Smooth muscle cell of the coronary artery (primary cell): Measurements from ENCODE around the gene WBP4. TPM values are rescaled to one million over a fixed set of nuclear protein-coding genes. Genes with fewer than 3 reads are reported as not detected.

ENCODE experiments used
- total RNA-seq: library from RNA; depleted of rRNA; stranded (reverse); fragments of >200 nt; gene quantifications from 2 replicates; pipeline ENCODE4 v1.2.3, GENCODE V29; 2014; ENCODE audit warnings: low replicate concordance

Gene WBP4
- total RNA-seq = 5.4 and 6.2 TPM in 2 replicates

GRCh38 chr13:41061075-41061913 is at the start of gene WBP4:
Gene WBP4 (plus strand): TSS chr13:41061509. CDS start chr13:41061674, 165 bp downstream.

GRCh38 chr13:41019011-41019487 is 42.3 kb upstream of the WBP4 start, which contains the start of gene ELF1:
Gene ELF1 (minus strand): TSS chr13:41019316. CDS start chr13:40982054, 37,262 bp downstream.

GRCh38 chr13:41132512-41133152 is 71.3 kb downstream of the WBP4 start, which contains the start of gene KBTBD6:
Gene KBTBD6 (minus strand): TSS chr13:41132802. CDS start chr13:41132511, 291 bp downstream.

Other genes starting within 250 kb of the WBP4 start
- gene ELF1, start 42.2 kb upstream of the WBP4 start, total RNA-seq = 19.7 and 24.4 TPM in 2 replicates
- gene KBTBD6, start 71.3 kb downstream of the WBP4 start, total RNA-seq = 7.7 and 12.5 TPM in 2 replicates
- 8.2 and 10.1 TPM in 2 replicates for gene KBTBD7, start 133.1 kb downstream of the WBP4 start, total RNA-seq
- gene MTRF1, start 202.1 kb downstream of the WBP4 start, total RNA-seq = 6.6 and 8.3 TPM in 2 replicates
- gene NAA16, start 249.8 kb downstream of the WBP4 start, total RNA-seq = 5.7 and 6.0 TPM in 2 replicates